Lung (tissue), 12 donors: ENCODE results near the gene CALD1. TPM values are rescaled to one million over a fixed set of nuclear protein-coding genes. Genes with fewer than 3 reads are reported as not detected.

Source experiments
- ATAC-seq: fragments of 200-7000 bp; cut with Tn5 transposase; one replicate; pipeline ENCODE4 v1.9.1; 2020; ENCODE audit warnings: moderate number of reproducible peaks; ENCODE audit not compliant: insufficient read depth, low FRiP score
- DNase-seq, 3 donors: peaks; one replicate each; pipeline ENCODE4 v3.0.0-alpha.2; 2013 to 2017
- H3K27ac ChIP-seq, 2 donors: one replicate each; pipeline ENCODE4 v1.5.1; 2013; ENCODE audit warnings: mild to moderate bottlenecking in 2 of 2, moderate library complexity in 2 of 2, control low read depth in 1 of 2, inconsistent platforms in 1 of 2, low read depth in 1 of 2, low read length in 1 of 2
- H3K27me3 ChIP-seq, 3 donors: one replicate each; pipeline ENCODE4 v1.5.1; 2013; ENCODE audit warnings: low read length in 2 of 3; ENCODE audit not compliant: control insufficient read depth in 3 of 3, insufficient read depth in 3 of 3
- H3K36me3 ChIP-seq, 4 donors: one replicate each; pipeline ENCODE4 v1.5.1; 2013; ENCODE audit warnings: low read length in 4 of 4, mild to moderate bottlenecking in 1 of 4, moderate library complexity in 1 of 4; ENCODE audit not compliant: control insufficient read depth in 4 of 4, insufficient read depth in 4 of 4
- H3K4me1 ChIP-seq, 5 donors: one replicate each; pipeline ENCODE4 v1.5.1; 2013; ENCODE audit warnings: low read length in 5 of 5, mild to moderate bottlenecking in 2 of 5, moderate library complexity in 1 of 5; ENCODE audit not compliant: control insufficient read depth in 5 of 5, insufficient read depth in 5 of 5
- H3K4me3 ChIP-seq: one replicate; pipeline ENCODE4 v1.5.1; 2013; ENCODE audit warnings: mild to moderate bottlenecking, control low read depth, moderate library complexity
- H3K9ac ChIP-seq, 2 donors: one replicate each; pipeline ENCODE4 v1.5.1; 2013; ENCODE audit warnings: low read length in 2 of 2, control low read depth in 1 of 2; ENCODE audit not compliant: insufficient read depth in 1 of 2
- H3K9me3 ChIP-seq, 4 donors: one replicate each; pipeline ENCODE4 v1.5.1; 2013; ENCODE audit warnings: low read length in 3 of 4, mild to moderate bottlenecking in 1 of 4, moderate library complexity in 1 of 4; ENCODE audit not compliant: control insufficient read depth in 4 of 4, insufficient read depth in 3 of 4
- WGBS, 2 donors: extraction: QIAGEN DNeasy Blood & Tissue Kit; methylation state at CpG; one replicate each; pipeline ENCODE4 v1.1.7; 2013; 5-methylcytosine and 5-hydroxymethylcytosine counted together
- polyA plus RNA-seq, 2 donors: library from polyadenylated mRNA; stranded (reverse); fragments of 200-250 nt; gene quantifications; one replicate each; pipeline ENCODE4 v1.2.1, GENCODE V29; 2013
- total RNA-seq, 2 donors: library from RNA; depleted of rRNA in 1 of 2; stranded (reverse); fragments of >200 nt in 1 of 2; gene quantifications; one replicate each; pipeline ENCODE4 v1.2.1, GENCODE V29; 2014 to 2021
- TF ChIP-seq, protein P1 (sequence below): IDR thresholded peaks from 2 replicates; pipeline ENCODE4 v1.5.1; 2012; ENCODE audit warnings: mild to moderate bottlenecking; ENCODE audit errors: control extremely low read depth, extremely low read depth
- donor health status: control.
- donor health status: control.
- donor health status: Bipolar disorder and iron deficiency.
- donor health status: healthy.
- donor health status: DM: yes; HTN: yes; CAD: no.

The CALD1 gene
- total and polyA plus RNA-seq, 4 donors: 56.4 to 173 (median 92.0) TPM

DNA sequence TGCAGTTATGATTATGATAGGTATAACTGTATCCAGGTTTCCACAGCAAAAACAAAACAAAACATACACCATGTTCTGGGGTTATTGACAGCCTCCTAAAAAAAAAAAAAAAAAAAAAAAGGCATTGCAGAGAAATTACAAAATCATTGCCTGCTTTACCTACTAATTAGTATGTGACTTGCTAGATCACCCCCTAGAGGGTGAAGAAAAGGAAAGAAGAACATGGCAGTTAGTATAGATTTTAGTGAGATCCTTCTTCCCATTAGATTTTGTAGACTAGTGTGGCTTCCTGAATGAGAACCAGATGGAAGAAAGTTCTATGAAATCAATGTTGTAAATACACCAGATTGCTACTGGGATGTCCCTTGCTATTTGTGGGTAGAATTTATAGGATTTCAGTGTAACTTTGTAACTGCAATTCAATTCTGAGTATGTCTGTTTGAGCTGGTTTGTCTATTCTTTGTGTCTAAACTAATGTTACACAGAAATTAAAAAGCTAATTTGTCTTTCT lies 182.9 kb downstream of the CALD1 start:
- H3K36me3 ChIP-seq: peaks cover 16 to 72% (median 30%) of the 10 kb centered on the region in 4 donors
- no peak overlapping the region for H3K27ac ChIP-seq
- H3K4me1 ChIP-seq: no peaks in the 10 kb centered on the region

DNA sequence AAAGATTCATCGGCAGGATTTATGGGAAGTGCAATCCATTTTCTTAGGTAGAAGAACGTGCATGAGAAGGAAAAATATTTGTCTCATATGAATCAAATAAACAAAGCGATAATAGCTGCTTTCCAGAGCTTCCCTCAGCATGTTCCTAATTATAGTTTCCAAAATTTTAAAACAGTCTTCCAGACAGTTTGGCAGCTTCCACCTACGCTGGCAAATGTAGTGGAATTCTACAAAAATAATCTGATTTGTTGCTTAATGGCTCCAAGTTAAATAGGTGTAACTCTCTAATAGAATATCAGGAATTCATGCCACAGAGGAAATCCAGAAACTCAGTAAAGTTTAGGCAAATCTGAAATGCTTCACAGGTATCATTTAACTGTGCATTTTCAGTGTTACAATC lies 183.6 kb downstream of the CALD1 start:
- no peak overlapping the region for H3K4me3 ChIP-seq
- no peak for DNase-seq
- no peaks in the 10 kb centered on the region for H3K4me1 ChIP-seq
- no peak for ATAC-seq
- H3K9ac ChIP-seq: no peak overlapping the region
- 66 to 78% methylated on average over 4 of the region's 4 CpGs for WGBS, 2 donors
- peaks cover 16 to 75% (median 30%) of the 10 kb centered on the region in 4 donors for H3K36me3 ChIP-seq
- no peaks in the 10 kb centered on the region for H3K9me3 ChIP-seq
- H3K27ac ChIP-seq: no peak overlapping the region
- H3K27me3 ChIP-seq: no peaks in the 10 kb centered on the region
- TF ChIP-seq, protein P1, sequence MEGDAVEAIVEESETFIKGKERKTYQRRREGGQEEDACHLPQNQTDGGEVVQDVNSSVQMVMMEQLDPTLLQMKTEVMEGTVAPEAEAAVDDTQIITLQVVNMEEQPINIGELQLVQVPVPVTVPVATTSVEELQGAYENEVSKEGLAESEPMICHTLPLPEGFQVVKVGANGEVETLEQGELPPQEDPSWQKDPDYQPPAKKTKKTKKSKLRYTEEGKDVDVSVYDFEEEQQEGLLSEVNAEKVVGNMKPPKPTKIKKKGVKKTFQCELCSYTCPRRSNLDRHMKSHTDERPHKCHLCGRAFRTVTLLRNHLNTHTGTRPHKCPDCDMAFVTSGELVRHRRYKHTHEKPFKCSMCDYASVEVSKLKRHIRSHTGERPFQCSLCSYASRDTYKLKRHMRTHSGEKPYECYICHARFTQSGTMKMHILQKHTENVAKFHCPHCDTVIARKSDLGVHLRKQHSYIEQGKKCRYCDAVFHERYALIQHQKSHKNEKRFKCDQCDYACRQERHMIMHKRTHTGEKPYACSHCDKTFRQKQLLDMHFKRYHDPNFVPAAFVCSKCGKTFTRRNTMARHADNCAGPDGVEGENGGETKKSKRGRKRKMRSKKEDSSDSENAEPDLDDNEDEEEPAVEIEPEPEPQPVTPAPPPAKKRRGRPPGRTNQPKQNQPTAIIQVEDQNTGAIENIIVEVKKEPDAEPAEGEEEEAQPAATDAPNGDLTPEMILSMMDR: no peak

More for the DNA sequence above, 182.9 kb downstream of the CALD1 start:
- Histone ChIP-seq H3K27me3 (no peaks in the 10 kb centered on the region), H3K9ac (no peak overlapping the region), H3K9me3 (no peaks in the 10 kb centered on the region), H3K4me3 (no peak overlapping the region)
- no peak for ATAC-seq
- TF ChIP-seq, protein P1: no peak
- DNase-seq: no peak

DNA sequence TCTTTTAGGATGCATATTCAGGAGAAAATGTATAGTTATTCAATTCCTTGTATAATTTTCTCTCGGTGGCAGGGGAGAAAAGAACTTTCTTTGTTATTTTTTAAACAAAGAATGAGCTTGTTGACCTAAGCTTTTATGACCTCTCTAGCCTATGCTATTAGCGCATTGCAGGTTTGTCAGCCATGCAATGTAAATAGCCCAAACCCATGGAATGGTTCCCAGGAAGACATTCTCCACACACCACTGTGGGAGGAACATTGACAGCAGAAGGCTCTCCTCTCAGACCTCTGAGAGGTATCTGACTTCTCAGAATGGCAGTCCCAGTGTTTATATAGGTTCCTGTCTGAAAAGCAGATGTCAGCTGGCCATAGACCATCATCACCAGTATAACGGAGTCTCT lies 187.3 kb downstream of the CALD1 start:
- H3K27ac ChIP-seq: no peak overlapping the region
- no peak for DNase-seq
- WGBS, 2 donors: 82 to 86% methylated on average over 3 of the region's 3 CpGs

More for the DNA sequence above, 187.3 kb downstream of the CALD1 start:
- H3K4me3 ChIP-seq: no peak overlapping the region
- H3K4me1 ChIP-seq: no peaks in the 10 kb centered on the region
- peaks cover 6 to 57% (median 13%) of the 10 kb centered on the region in 4 donors for H3K36me3 ChIP-seq
- ATAC-seq: no peak
- no peaks in the 10 kb centered on the region for H3K9me3 ChIP-seq
- no peak overlapping the region for H3K9ac ChIP-seq
- H3K27me3 ChIP-seq: no peaks in the 10 kb centered on the region
- TF ChIP-seq, protein P1: no peak
